Glutamatergic neuron (in vitro differentiated cells): ENCODE data around the gene USP40. TPM values are rescaled to one million over a fixed set of nuclear protein-coding genes. Genes with fewer than 3 reads are reported as not detected.

Experiments
- DNase-seq: peaks from one replicate; pipeline ENCODE4 v3.0.0; 2022
- H3K27ac Mint-ChIP-seq: one replicate; pipeline ENCODE4 v1.8.0; 2020; ENCODE audit warnings: mild to moderate bottlenecking, mixed read lengths, inconsistent platforms; ENCODE audit not compliant: unreplicated experiment
- H3K27me3 Mint-ChIP-seq: one replicate; pipeline ENCODE4 v1.8.0; 2020; ENCODE audit warnings: mild to moderate bottlenecking, moderate library complexity, mixed read lengths, inconsistent platforms; ENCODE audit not compliant: unreplicated experiment
- H3K36me3 Mint-ChIP-seq: one replicate; pipeline ENCODE4 v1.8.0; 2020; ENCODE audit warnings: mild to moderate bottlenecking, mixed read lengths, inconsistent platforms; ENCODE audit not compliant: unreplicated experiment
- H3K4me1 Mint-ChIP-seq: one replicate; pipeline ENCODE4 v1.8.0; 2020; ENCODE audit warnings: mild to moderate bottlenecking, low read depth, mixed read lengths, inconsistent platforms; ENCODE audit not compliant: unreplicated experiment
- H3K4me3 Mint-ChIP-seq: one replicate; pipeline ENCODE4 v1.8.0; 2020; ENCODE audit warnings: mild to moderate bottlenecking, mixed read lengths, inconsistent platforms; ENCODE audit not compliant: unreplicated experiment
- H3K9me3 Mint-ChIP-seq: one replicate; pipeline ENCODE4 v1.8.0; 2020; ENCODE audit warnings: mild to moderate bottlenecking, moderate library complexity, mixed read lengths, inconsistent platforms; ENCODE audit not compliant: unreplicated experiment
- total RNA-seq: library from RNA; stranded (reverse); fragmentation: NEBNext Ultra II Directional; extraction: Animal tissue kit (Norgen Biotek cat#: 25700); gene quantifications from one replicate; pipeline ENCODE4 v1.2.1, GENCODE V29; 2021; ENCODE audit not compliant: unreplicated experiment
- TF ChIP-seq, protein P1 (sequence below): fragments of 200-600 bp; sonication (generic); IDR thresholded peaks from one replicate; pipeline ENCODE4 v1.5.0; 2021; ENCODE audit not compliant: partially characterized antibody, unreplicated experiment

The USP40 gene
- total RNA-seq, 1 donor from 2014 or later, result 21.8 TPM

DNA sequence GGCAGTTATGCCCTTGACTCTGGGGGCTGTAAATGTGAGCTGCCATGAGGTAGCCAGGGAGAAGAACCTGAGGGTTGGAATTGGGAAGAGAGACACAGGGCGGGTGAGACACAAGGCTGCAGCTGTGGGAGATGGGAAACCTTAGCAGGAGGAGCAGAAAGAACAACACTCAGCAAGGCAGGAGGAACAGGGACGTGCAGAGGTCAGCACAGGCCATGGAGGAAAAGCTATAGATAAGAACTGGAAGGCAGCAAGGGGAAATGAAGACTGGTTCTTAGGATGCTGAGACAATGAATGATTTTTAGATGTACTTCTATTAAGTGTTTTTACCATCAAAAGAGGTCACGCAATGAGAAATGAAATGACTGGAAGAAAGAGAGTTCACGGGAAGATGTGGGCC, 80.2 kb downstream of the USP40 start:
- Mint-ChIP-seq H3K4me1 (peaks cover 9% of the 10 kb centered on the region), H3K27ac (no peak overlapping the region), H3K36me3 (peaks cover 10% of the 10 kb centered on the region), H3K4me3 (no peak overlapping the region), H3K9me3 (peaks cover 1% of the 10 kb centered on the region), H3K27me3 (peaks cover 3% of the 10 kb centered on the region)
- DNase-seq, result no peak
- TF ChIP-seq, protein P1, sequence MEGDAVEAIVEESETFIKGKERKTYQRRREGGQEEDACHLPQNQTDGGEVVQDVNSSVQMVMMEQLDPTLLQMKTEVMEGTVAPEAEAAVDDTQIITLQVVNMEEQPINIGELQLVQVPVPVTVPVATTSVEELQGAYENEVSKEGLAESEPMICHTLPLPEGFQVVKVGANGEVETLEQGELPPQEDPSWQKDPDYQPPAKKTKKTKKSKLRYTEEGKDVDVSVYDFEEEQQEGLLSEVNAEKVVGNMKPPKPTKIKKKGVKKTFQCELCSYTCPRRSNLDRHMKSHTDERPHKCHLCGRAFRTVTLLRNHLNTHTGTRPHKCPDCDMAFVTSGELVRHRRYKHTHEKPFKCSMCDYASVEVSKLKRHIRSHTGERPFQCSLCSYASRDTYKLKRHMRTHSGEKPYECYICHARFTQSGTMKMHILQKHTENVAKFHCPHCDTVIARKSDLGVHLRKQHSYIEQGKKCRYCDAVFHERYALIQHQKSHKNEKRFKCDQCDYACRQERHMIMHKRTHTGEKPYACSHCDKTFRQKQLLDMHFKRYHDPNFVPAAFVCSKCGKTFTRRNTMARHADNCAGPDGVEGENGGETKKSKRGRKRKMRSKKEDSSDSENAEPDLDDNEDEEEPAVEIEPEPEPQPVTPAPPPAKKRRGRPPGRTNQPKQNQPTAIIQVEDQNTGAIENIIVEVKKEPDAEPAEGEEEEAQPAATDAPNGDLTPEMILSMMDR, result no peak

DNA sequence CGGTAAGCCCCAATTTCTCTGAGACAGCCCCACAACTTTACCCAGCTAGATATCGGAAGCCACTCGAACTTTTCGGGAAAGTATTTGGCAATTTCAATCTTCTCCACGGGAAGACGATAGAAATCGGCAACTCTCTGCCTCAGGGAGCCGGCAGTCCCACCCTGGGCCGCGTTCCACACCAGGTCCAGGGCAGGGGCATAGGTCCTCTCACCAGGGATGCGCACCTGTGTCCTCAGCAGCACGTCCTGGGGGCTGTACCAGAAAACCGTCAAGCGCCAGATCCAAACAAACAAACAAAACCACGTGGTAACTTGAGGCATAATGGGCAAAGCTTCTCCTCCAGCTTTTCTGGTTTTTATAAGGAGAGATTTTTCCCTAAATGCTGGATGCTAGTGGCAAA, 80.9 kb downstream of the USP40 start:
- no peak for DNase-seq
- Mint-ChIP-seq H3K4me1 (peaks cover 12% of the 10 kb centered on the region), H3K27ac (no peak overlapping the region), H3K4me3 (no peak overlapping the region), H3K36me3 (peaks cover 10% of the 10 kb centered on the region), H3K9me3 (peaks cover 2% of the 10 kb centered on the region), H3K27me3 (peaks cover 3% of the 10 kb centered on the region)
- TF ChIP-seq, protein P1, result no peak

DNA sequence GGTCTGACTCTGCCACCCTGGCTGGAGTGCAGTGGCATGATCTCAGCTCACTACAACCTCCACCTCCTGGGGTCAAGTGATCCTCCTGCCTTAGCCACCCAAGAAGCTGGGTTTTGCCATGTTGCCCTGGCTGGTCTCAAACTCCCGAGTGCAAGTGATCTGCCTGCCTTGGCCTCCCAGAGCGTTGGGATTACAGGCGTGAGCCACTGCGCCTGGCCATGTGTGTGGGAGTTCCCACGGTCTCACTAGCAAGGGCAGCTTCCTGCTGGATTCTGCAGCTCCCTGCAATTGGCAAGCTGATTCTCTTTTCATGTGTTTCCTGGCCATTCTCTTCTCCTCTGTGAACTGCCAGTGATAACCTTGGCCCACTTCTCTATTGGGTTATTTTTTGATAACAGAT, 84.0 kb downstream of the USP40 start:
- peak overlapping the region; percentile 7 for H3K27ac Mint-ChIP-seq
- no peak overlapping the region for H3K4me3 Mint-ChIP-seq
- peaks cover 2% of the 10 kb centered on the region for H3K9me3 Mint-ChIP-seq
- TF ChIP-seq, protein P1, result no peak
- DNase-seq, result no peak
- H3K4me1 Mint-ChIP-seq, result peaks cover 12% of the 10 kb centered on the region
- peaks cover 10% of the 10 kb centered on the region for H3K36me3 Mint-ChIP-seq
- peaks cover 3% of the 10 kb centered on the region for H3K27me3 Mint-ChIP-seq

DNA sequence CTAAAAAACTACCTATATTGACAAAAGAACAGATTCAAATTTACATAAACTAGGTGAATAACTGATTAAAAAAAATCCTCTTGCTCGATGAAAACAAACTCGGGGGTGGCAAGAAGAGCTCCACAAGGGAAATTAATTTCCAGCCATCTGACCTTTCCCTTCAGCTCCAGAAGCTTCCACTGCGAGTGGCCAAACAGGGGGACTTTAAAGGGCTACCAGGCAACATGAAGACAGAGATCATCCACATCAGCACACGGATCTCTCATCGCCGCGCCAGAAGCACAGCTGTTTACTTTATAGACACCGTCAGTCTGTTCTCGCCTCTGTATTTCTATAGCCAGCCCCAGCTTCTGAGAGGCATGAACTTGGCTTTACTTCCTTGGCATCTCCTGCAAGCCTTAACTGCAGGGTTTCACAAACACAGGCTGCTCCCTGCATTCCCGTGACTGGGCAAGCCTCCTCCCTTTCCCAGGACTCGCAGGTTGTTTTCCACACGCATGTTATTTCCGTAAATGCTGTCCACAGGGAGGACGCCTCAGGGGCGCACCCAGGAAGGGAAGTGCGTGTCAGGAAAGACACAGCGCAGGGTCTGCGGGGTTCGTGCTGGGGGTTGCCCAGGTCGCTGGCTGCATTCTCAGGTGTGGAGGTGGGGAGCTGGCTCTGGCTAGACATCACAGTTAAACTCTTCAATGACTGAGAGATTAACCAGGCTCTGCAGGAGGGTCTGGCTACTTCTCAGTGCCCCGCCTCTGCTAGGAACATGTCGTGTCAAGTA, 85.0 kb downstream of the USP40 start:
- peaks cover 10% of the 10 kb centered on the region for H3K36me3 Mint-ChIP-seq
- TF ChIP-seq, protein P1, result no peak
- peaks cover 2% of the 10 kb centered on the region for H3K9me3 Mint-ChIP-seq
- H3K27ac Mint-ChIP-seq, result peak overlapping the region; percentile 49
- H3K27me3 Mint-ChIP-seq, result peaks cover 6% of the 10 kb centered on the region
- H3K4me1 Mint-ChIP-seq, result peaks cover 12% of the 10 kb centered on the region
- DNase-seq, result no peak
- no peak overlapping the region for H3K4me3 Mint-ChIP-seq

DNA sequence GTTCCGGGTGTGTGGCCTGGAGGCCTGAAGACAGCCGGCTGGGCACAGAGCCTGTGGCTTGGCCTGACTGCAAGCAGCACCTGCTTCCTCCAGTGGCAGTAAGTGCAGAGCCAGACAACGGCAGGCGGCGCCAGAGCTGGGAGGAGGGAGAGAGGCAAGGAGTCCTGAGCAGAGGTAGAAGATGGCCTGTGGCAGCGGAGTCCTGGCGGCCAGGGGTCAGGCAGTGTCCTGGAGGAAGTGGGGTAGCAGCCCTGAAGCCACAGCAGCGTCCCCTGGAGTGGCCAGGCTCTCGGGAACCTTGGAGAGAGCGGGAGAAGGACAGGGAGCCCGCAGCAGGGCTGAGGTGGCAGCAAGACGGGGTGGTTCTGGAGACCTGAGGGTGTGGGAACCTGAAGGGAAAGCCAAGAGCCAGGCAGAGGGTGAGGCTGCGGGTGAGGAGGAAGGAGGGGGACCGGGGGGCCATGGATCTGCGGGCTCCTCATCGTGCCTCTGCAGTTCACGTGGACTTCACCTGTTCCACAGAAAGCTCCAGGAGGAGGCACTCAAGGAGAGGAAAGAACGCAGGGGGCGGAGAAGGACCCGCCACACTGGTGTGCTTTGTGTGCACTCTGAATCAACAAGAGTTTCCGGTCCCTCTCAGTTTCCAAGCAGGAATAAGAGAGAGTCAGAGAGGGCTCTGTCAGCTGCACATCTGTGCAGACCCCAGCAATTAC, 85.9 kb downstream of the USP40 start:
- peaks cover 10% of the 10 kb centered on the region for H3K36me3 Mint-ChIP-seq
- peaks cover 6% of the 10 kb centered on the region for H3K27me3 Mint-ChIP-seq
- H3K27ac Mint-ChIP-seq, result no peak overlapping the region
- TF ChIP-seq, protein P1, result no peak
- H3K9me3 Mint-ChIP-seq, result peaks cover 2% of the 10 kb centered on the region
- H3K4me3 Mint-ChIP-seq, result no peak overlapping the region
- no peak for DNase-seq
- peaks cover 6% of the 10 kb centered on the region for H3K4me1 Mint-ChIP-seq
